GM18870 (cell line): ENCODE data around the gene C19orf33.

Experiments
- ATAC-seq: cut with Tn5 transposase; IDR thresholded peaks from one replicate; pipeline ENCODE4 v1.9.1; 2021; ENCODE audit warnings: moderate library complexity; ENCODE audit not compliant: unreplicated experiment

The C19orf33 gene

GRCh38 chr19:38308006-38308766, 4.1 kb downstream of the C19orf33 start:
- ATAC-seq, result no peak

GRCh38 chr19:38308926-38309614, 5.0 kb downstream of the C19orf33 start:
- ATAC-seq, result no peak

- ATAC-seq, result no peak
Measured at GRCh38 chr19:38309615-38310278, 5.7 kb downstream of the C19orf33 start.

- ATAC-seq, result no peak
Measured at GRCh38 chr19:38310279-38310670, 6.2 kb downstream of the C19orf33 start.

- ATAC-seq, result no peak
Measured at GRCh38 chr19:38310986-38311385, 6.9 kb downstream of the C19orf33 start.

- peak; percentile 83 for ATAC-seq
Measured at GRCh38 chr19:38315657-38316476, 11.8 kb downstream of the C19orf33 start, which contains the start of gene YIF1B. YIF1B (minus strand) TSS chr19:38315947; CDS start chr19:38315917, 30 bp downstream.

GRCh38 chr19:38316477-38317067, 12.5 kb downstream of the C19orf33 start:
- ATAC-seq, result no peak

GRCh38 chr19:38317104-38317612, 13.1 kb downstream of the C19orf33 start:
- no peak for ATAC-seq

- no peak for ATAC-seq
Measured at GRCh38 chr19:38318660-38319059, 14.6 kb downstream of the C19orf33 start.

- ATAC-seq, result no peak
Measured at GRCh38 chr19:38319421-38320258, 15.6 kb downstream of the C19orf33 start, which contains the start of gene KCNK6. KCNK6 (plus strand) TSS chr19:38319845; CDS start chr19:38319951, 106 bp downstream.

- no peak for ATAC-seq
Measured at GRCh38 chr19:38320969-38321339, 16.9 kb downstream of the C19orf33 start.

- ATAC-seq, result no peak
Measured at GRCh38 chr19:38321646-38322196, 17.7 kb downstream of the C19orf33 start.

- ATAC-seq, result no peak
Measured at GRCh38 chr19:38323291-38323690, 19.2 kb downstream of the C19orf33 start.

GRCh38 chr19:38324431-38324830, 20.4 kb downstream of the C19orf33 start:
- no peak for ATAC-seq

- ATAC-seq, result no peak
Measured at GRCh38 chr19:38326591-38326990, 22.5 kb downstream of the C19orf33 start.

- no peak for ATAC-seq
Measured at GRCh38 chr19:38329651-38330050, 25.6 kb downstream of the C19orf33 start.

GRCh38 chr19:38331728-38332127, 27.7 kb downstream of the C19orf33 start:
- no peak for ATAC-seq

- no peak for ATAC-seq
Measured at GRCh38 chr19:38333245-38333644, 29.2 kb downstream of the C19orf33 start.
